GM19328 (cell line): ENCODE measurements around the gene FAM234B.
"Not testable (repeated sequence)": the region's sequence is repeated elsewhere in the genome, so short reads cannot be mapped to it uniquely, and the experiment has no call there.

Experiments
- ATAC-seq: cut with Tn5 transposase; IDR thresholded peaks from one replicate; pipeline ENCODE4 v1.9.1; 2021; ENCODE audit warnings: mild to moderate bottlenecking, moderate library complexity; ENCODE audit not compliant: unreplicated experiment

Gene FAM234B

DNA sequence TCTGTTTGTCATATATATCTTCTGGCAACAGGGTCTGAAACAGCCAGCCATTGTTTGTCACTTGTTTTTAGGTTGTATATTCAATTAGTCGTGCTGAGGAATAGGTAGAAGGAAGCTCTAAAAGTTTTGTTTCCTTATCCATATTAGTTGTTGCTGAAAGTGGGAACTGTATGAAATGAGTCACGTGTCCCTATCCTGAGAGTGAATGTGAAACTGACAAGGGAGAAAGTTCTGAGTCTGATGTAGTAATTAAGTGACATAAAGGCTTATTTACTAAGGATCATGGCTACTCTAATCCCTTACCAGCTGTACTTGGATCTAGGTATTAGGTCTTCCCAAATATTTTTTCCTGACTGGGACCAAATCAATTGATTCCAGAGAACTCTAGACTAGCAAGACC is 16.4 kb downstream of the FAM234B start:
- no peak for ATAC-seq

DNA sequence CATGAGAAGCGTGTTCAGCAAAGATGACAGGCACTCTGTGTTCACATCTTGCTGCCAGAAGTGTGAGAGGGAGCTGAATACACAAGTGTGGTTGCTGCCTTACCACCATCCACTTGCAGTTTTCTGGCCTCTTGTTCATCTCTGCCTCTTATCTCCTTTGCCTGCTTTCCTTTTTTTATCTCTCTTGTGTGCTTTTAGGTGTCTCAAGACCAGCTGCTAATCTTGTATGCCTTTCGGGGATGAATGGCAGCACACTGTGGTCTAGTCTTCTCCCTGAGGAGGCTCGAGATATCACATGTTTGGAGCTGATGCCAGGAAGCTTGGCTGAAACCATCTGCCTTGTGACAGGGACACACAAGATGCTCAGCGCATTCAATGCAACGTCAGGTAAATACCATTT is 17.2 kb downstream of the FAM234B start:
- ATAC-seq: no peak

DNA sequence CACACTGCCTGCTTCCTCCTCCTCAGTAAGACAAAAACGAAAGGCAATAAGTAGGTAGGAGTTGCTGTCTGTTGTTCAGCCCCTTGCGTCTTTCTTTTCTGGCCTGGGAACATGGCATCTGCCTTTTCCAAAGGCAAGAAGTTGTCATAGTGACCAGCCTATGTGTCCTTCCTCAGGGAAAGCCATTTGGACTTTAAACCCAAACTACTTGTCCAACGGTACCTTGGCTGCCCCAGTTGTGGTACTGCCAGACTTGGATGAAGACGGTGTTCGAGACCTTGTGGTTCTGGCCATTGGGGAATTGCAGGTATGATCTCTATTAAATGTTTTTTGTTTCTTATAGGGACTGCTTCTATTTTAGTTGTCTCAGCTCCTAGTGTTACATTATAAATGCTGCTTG is 18.5 kb downstream of the FAM234B start:
- no peak for ATAC-seq

DNA sequence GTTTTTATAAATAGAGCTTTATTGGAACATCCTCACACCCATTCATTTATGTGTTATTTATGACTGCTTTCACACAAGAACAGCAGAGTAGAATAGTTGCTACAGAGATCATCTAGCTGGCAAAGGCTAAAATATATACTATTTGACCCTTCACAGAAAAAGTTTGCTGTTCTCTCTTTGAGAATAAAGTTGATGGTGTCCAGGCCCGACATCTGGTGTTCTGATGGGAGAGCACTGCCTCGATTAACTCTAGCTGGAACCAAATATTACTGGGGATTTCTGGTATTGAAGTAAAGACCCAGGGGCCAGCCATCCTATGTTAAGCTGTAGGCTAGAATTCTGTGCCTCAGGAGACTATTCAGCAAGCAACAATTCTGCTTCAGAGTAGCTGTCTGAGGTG is 21.8 kb downstream of the FAM234B start:
- no peak for ATAC-seq

DNA sequence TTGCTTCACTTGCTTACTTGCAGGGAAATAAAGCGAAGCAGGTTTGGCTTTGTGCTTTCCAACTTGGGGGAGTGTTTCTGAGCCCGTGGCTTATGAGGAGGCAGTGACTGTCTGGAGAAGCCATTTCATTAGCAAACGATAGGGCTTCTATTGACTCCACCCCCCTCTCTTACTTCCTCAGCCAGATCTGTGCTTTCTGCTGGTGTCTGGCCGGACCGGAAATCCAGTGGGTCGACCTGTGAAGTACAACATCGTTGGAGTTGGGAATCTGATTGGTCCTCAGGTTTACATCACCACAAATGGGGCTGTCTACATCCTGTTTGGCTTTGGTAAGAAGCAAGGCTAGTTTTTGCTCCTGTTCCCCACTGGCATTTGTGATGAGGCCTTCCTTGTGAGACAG is 22.3 kb downstream of the FAM234B start:
- no peak for ATAC-seq

DNA sequence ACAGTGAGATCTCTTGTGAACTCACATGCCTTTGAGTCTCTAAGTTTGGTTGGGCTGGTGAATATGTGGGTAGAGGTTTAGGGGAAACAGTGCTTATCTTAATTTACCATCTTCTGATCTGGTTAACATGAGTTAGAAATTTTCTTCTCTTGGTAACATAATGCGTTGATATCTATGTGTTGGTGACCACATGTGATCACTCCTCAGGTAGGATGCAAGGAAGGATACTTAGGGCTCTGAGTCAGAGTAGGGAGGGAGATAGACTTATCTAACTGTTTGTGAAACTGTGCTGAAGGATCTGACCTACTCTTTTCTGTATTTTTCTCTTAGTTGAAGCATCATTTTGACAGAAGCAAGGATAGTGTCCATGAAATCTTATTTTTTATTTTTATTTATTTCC is 23.1 kb downstream of the FAM234B start:
- ATAC-seq: no peak

DNA sequence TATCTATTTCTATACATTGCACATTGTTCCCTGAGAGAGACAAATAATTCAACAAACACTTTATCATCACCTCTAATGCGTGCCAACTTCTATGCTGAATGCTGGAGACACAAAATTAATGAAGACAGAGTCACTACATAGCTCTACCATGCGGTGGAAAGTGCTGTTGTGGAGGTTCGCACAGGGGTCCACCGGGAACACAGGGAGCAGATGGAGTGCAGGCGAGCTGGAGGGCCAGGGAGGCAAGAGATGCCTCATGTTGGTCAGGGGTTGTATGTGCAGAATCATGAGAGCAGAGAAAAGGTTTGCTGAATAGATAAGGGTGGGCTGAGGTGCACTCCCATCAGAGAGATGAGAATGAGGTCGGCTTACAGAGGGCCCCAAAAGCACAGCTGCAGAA is 25.2 kb downstream of the FAM234B start:
- no peak for ATAC-seq

DNA sequence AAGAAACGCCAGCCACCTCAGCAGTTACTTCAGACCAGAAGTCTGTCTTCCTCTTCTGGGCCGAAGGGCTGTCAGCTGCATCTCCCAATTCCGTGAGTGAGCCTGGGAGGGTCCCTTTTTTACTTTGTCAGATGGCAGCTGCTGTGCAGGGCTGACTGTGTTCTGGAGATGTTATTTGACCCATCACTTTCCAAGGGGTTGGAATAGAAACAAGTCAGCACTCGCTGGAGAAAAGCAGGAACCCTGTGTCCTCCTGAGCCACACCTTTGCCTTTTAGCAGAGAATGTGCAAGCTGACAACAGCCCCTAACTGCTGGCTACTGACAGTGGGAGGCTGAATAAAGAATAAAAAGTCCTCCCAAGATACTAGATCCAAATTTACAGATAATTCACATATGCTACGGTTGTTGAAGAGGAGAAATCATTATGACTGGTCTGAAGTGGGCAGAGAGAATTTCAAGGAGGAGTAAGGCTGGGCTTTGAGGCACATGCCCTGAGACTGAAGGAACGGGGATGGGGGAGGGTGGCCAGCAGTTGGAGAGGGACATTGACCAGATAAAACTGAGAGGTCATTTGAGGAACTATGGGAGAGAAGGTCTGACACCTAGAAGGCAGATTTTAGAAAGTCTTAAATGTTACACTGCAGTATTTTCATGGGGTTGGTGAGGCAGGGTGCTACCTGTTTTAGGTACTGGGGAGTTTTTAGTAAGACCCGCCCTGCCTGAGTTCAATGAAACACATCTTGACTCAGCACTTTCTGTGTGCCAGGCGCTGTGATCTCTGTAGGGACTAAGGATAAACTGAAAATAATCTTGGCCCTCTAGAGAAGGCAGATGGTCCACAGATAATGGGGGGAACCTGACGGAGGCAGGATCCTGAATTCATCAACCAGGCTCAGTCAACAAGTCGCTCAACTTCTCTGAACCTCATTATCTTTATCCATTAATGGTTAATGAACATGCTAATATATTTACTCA is 27.4 kb downstream of the FAM234B start:
- no peak for ATAC-seq

DNA sequence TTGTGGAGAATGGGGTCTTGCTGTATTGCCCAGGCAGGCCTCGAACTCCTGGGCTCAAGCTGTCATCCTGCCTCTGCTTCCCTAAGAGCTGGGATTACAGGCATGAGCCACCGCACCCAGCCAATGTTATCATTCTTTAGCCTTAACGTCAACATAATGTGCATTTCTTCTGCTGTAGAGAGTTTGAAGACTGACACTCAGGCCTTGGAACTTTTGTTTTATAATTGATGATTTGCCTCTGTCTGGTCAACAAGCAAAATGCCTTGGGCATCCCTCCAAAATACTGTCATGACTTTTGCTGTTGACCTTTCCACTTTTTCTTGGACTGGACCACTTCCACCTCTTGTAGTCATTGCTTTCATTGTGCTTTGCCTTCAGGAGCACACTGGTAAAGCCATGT is 29.0 kb downstream of the FAM234B start:
- no peak for ATAC-seq

DNA sequence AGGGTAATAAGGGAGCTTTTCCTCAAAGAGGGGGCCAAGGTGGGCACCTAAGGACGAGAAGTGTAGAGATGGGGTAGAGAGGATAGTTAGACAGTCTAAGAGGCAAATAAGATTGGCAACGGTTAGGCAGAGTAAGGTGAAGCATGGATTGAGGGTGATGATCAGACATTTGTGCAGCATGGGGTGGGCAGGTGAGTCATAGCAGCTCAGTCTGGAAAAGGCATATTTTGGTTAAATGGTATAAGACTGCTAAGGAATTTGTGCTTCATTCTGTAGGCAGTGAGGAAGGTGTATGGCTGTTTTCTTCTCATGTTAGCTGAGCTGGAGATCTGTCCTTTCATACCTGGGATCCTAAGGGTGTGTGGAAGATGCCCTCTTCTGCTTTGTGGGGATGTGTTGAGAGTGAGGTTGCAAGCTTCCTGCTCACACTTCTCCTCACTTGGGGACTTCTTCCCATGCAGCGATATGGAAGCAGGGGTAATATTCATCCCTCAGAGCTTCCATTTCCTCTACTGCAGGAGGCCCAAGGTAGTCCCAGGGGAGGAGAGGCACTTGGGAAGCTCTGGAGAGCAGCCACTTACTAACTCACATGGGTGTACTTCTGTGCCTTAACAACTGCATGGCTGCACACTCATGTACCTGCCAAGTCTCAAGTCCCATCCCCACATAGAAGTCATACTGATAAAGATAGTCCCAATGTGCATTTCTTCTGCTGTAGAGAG is 30.4 kb downstream of the FAM234B start:
- ATAC-seq: no peak

DNA sequence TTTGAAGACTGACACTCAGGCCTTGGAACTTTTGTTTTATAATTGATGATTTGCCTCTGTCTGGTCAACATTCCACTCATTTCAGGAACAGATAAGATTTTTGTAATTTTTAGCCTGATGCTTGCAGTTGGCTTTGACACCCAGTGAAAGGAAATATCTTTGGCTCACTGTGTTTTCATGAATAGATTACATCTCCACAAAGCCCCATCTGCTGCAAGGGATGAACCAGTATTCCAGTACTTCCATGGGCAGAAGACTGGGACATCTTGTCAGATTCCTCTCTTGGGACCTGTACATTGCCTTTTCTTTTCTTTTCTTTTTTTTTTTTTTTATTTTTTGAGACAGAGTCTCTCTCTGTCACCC is 30.9 kb downstream of the FAM234B start:
- ATAC-seq: no peak

DNA sequence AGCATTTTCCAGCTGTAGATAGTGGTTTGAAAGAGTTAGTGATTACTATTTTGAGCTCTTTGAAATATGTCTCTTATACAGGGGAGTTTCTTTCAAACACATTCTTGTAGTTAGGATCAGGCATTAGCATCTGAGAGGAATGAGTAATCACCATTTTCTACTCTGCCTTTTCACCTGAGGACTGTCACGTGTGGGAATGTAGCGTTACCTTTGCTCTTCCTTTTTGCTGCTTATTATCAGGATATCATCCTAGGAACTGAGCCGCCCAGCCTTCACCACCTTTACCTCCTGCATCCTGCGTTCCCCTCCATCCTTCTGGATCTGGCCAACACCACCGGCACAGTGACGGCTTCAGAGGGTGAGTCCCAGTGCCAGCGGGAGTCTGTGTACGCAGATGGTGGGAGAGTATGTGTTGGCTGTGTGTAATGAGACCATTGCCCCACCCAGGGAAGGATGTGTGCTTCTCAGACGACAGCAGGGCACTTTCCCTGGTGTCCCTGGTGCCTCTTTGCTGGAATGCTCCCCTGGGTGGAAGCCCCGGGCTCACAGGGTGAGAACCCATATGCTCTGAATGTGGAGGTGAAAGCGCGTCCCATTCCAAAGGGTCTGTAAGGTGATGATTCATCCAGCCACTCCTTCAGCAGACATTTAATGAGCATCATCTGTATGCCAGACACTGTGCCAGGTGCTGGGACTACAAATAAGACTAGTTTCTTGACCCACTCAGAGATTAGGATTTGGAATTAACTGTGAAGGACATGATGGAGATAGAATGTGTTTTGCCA is 31.8 kb downstream of the FAM234B start:
- no peak for ATAC-seq

DNA sequence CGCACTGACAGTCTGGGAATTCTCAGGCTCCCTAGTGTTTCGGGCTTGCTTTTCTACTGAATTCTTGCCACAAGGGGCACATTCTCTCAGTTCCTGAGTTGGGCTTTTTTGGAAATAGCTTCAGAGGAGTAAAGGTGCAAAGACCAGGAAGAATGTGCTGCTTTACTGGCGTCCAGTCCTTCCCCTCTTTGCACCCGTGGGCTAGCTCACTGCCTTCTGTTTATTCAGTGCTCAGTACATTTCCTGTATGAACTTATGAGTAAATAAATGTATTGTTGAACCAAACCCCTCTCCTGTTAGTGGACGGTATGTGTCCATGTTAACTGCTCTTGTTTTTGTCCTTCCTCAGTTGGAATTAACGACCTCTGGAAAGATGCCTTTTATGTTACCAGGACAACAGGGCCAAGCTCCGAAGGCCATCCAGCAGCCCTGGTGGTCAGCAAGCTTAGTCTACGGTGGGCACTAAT is 35.3 kb downstream of the FAM234B start:
- no peak for ATAC-seq

DNA sequence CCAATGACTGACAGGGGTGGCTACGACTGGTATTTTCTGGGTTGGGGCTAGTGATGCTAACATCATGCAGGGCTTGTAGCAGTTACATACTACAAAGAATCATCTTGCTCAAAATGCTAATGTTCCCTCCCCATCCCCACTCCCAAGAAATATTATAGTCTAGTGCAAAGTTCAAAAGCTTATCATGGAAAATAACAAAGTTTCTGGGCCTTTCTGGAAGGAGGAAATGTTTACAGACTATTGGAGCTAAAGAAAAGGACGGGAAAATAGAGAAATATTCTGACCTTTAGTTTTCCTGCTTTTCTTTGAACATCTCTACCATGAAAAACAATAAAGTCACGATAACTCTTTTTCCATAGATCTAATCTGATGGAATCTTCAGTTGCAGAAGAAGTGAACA is 36.1 kb downstream of the FAM234B start:
- ATAC-seq: no peak

DNA sequence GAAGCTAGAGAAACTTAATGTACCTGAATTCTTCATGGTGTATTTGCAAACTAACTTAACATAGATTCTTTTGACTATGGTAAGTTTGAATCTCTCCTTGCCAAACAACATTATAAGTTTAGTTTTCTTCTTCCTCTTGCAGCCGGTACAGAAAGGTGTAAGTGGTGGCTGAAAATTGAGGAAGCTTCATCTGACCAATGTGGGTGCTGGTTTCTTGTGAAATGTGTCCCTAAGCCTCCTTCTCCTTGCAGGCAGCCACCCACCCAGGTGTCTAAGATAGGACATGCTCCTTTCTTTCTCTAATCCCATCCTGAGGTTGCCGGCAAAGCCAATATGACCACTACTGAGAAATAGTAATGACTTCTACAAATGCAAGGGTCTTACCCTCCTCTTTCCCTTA is 38.7 kb downstream of the FAM234B start:
- ATAC-seq: no peak

DNA sequence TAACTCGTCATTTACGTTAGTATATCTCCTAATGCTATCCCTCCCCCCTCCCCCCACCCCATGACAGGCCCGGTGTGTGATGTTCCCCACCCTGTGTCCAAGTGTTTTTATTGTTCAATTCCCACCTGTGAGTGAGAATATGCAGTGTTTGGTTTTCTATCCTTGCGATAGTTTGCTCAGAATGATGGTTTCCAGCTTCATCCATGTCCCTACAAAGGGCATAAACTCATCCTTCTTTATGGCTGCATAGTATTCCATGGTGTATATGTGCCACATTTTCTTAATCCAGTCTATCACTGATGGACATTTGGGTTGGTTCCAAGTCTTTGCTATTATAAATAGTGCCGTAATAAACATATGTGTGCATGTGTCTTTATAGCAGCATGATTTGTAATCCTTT is 39.5 kb downstream of the FAM234B start:
- ATAC-seq: not testable (repeated sequence)

DNA sequence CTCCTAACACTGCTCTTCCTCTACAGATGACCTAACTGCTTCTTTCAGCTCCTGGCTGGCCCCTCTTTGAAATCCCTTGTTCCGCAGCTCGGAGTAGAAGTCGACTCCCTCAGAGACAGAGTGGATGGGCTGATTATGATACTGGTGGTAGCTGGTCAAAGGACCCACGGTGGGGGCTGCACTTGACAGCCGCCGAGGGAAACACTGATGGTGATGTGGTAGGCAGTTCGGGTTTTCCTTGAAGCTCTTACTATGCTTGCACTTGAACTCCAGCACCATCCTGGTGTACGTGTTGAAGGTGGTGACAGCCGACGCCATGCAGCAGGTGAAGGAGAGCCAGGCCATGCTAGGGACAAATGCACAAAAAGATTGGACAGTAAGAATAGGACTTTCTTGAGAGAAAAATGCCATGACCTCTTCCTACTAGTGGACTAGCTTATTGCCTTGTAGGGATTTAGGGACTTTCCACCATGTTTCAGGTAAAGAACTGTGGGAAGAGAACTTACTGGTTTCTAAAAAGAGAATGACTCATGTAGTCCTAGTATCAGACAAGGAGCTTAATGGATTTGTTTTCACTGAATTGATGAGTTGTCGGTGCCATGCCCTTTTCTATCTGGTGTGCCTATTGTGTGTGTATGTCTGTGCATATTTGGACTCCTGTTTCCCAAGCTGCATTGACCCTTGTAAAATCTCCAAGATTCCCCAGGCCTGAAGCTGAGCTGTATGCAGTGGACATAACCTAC is 40.9 kb downstream of the FAM234B start:
- no peak for ATAC-seq

DNA sequence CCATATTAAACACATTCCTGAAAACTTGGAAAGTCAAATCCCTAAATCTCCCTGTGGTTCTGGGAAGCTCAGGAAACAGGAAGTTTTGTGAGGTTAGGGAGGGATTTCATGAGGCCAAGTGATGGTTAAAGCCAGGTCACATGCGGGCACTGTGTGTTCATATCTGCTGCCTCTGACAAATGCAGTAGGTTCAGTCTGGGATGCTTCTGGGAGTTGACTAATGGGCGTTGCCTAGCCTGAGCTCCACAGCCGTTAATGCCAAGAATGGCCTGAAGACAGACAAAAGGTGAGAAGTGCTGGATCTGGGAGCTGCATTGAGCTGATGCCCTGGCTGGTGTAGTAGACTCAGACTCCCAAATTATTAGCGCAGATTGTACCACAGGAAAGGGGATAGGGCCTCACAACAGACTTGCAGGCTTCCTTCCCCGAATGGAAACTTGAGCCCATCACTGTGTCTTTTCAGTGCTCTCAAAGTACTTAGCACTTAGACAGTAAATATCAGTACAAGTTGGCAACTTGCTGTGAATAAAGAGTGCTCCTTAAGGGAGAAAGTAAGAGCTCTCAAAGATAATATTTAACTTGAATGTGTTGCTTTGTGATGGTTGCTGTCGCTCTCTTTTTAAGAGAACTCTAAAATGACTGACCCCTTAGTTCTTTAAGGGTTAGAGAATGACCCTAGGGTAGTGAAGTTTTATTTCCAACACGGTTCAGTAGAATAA is 41.9 kb downstream of the FAM234B start:
- ATAC-seq: no peak

DNA sequence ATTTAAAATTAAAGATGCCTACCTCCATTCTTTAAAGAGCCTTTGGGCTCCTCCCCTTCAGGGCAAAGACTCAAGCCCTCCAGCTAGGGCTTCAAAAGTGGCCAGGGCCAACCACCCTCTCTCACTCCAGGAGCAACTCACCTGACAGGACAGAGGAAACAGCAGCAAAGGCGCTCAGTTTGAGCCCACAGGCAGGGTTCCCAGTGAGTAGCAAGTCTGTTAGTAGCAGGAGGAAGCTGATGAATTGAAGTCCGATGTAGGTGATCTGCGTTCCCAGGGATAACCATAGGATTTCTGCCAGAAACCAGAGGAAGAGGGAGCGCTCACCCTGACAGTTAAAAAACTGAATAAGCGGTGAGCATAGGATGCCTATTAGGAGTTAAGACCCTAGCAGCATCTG is 43.6 kb downstream of the FAM234B start:
- ATAC-seq: no peak

DNA sequence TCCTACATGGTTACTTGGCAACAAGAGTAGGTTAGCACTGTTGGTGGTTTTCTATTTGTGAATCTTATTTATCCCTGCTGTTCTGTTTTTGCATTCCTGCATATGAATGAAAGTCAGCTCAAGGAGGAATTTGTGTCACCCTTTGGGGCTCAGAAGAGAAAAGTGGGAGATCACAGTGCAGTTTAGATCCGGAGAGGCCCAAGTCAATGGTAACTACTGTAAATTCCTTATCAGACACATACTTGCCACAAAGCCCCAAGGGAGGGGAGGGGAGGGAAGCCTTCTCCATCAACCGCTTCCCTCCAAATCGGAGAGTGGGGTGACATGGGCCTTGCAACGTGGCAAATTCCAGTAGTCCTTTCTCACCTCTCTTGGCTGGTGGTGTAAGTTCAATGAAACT is 44.3 kb downstream of the FAM234B start:
- ATAC-seq: no peak
